Activated T-cell treated with anti-CD3 and anti-CD28 coated beads, Interleukin-2, amount 50 U/mL, for 4 hours (primary cell): Measurements from ENCODE around the gene PHLDB2. TPM values are rescaled to one million over a fixed set of nuclear protein-coding genes. Genes with fewer than 3 reads are reported as not detected.
"Not testable (repeated sequence)": the region's sequence is repeated elsewhere in the genome, so short reads cannot be mapped to it uniquely, and the experiment has no call there.

Experiments
- ATAC-seq, 2 donors: fragments of 200-7000 bp; cut with Tn5 transposase; one replicate each; pipeline ENCODE4 v1.10.0; 2021
- DNase-seq: peaks from one replicate; pipeline ENCODE4 v3.0.0-alpha.2; 2020
- H3K27me3 Mint-ChIP-seq: one replicate; pipeline ENCODE4 v1.8.0; 2021; ENCODE audit warnings: low read depth, mixed read lengths
- H3K36me3 Mint-ChIP-seq: one replicate; pipeline ENCODE4 v1.8.0; 2022; ENCODE audit warnings: mixed read lengths; ENCODE audit not compliant: insufficient read depth
- H3K4me1 Mint-ChIP-seq: one replicate; pipeline ENCODE4 v1.8.0; 2021; ENCODE audit warnings: low read depth, mixed read lengths
- H3K4me3 Mint-ChIP-seq: one replicate; pipeline ENCODE4 v1.8.0; 2021; ENCODE audit warnings: mild to moderate bottlenecking, moderate library complexity, mixed read lengths
- H3K9me3 Mint-ChIP-seq: one replicate; pipeline ENCODE4 v1.8.0; 2021; ENCODE audit warnings: mixed read lengths
- total RNA-seq, 3 donors: library from RNA; stranded (reverse); gene quantifications; one replicate each; pipeline ENCODE4 v1.2.1, GENCODE V29; 2021

The PHLDB2 gene
- total RNA-seq = under 1 TPM; 0.66 to 0.82 (median 0.76) TPM

- Mint-ChIP-seq H3K4me1 (peaks cover 17% of the 10 kb centered on the region), H3K36me3 (no peaks in the 10 kb centered on the region), H3K4me3 (peak within 1 kb of the TSS; percentile 84), H3K9me3 (no peaks in the 10 kb centered on the region), H3K27me3 (peaks cover 32% of the 10 kb centered on the region)
- DNase-seq (peak; percentile 61), ATAC-seq (peak; percentile 84 to 89)
These were observed at the start of gene PHLDB2 for GRCh38 chr3:111859061-111859973. Gene PHLDB2, plus strand, starts transcription at chr3:111859265. Its CDS starts 24,813 bp downstream, at chr3:111884078.

- no peak for DNase-seq
- Mint-ChIP-seq H3K4me3 (no peak overlapping the region), H3K9me3 (peaks cover 10% of the 10 kb centered on the region), H3K27me3 (peaks cover 2% of the 10 kb centered on the region), H3K36me3 (no peaks in the 10 kb centered on the region), H3K4me1 (no peaks in the 10 kb centered on the region)
- ATAC-seq = no peak
These were observed 48.2 kb upstream of the PHLDB2 start for GRCh38 chr3:111810909-111811308.

- H3K4me3 Mint-ChIP-seq = no peak overlapping the region
These were observed 47.3 kb upstream of the PHLDB2 start for GRCh38 chr3:111811811-111812210.

GRCh38 chr3:111812701-111813100 lies 46.4 kb upstream of the PHLDB2 start:
- ATAC-seq (no peak), DNase-seq (no peak)
- Mint-ChIP-seq H3K4me3 (no peak overlapping the region), H3K27me3 (no peaks in the 10 kb centered on the region), H3K36me3 (no peaks in the 10 kb centered on the region), H3K9me3 (peaks cover 17% of the 10 kb centered on the region), H3K4me1 (no peaks in the 10 kb centered on the region)

More at GRCh38 chr3:111811811-111812210, 47.3 kb upstream of the PHLDB2 start:
- Mint-ChIP-seq H3K4me1 (no peaks in the 10 kb centered on the region), H3K36me3 (no peaks in the 10 kb centered on the region), H3K27me3 (peaks cover 2% of the 10 kb centered on the region), H3K9me3 (peaks cover 14% of the 10 kb centered on the region)
- ATAC-seq (no peak), DNase-seq (no peak)

GRCh38 chr3:111813441-111813840 lies 45.6 kb upstream of the PHLDB2 start:
- no peaks in the 10 kb centered on the region for H3K4me1 Mint-ChIP-seq
- no peaks in the 10 kb centered on the region for H3K36me3 Mint-ChIP-seq
- H3K4me3 Mint-ChIP-seq = no peak overlapping the region
- ATAC-seq (no peak), DNase-seq (no peak)
- no peaks in the 10 kb centered on the region for H3K27me3 Mint-ChIP-seq
- peaks cover 17% of the 10 kb centered on the region for H3K9me3 Mint-ChIP-seq

- H3K27me3 Mint-ChIP-seq = no peaks in the 10 kb centered on the region
- no peaks in the 10 kb centered on the region for H3K36me3 Mint-ChIP-seq
- no peak for ATAC-seq
- no peak overlapping the region for H3K4me3 Mint-ChIP-seq
- peaks cover 20% of the 10 kb centered on the region for H3K9me3 Mint-ChIP-seq
- no peak for DNase-seq
- H3K4me1 Mint-ChIP-seq = no peaks in the 10 kb centered on the region
These were observed 45.1 kb upstream of the PHLDB2 start for GRCh38 chr3:111813979-111814378.

- not testable (repeated sequence) for H3K4me3 Mint-ChIP-seq, DNase-seq, H3K4me1 Mint-ChIP-seq, H3K27me3 Mint-ChIP-seq, ATAC-seq, H3K36me3 Mint-ChIP-seq
- H3K9me3 Mint-ChIP-seq = peaks cover 30% of the 10 kb centered on the region
These were observed 42.3 kb upstream of the PHLDB2 start for GRCh38 chr3:111816771-111817170.

- Mint-ChIP-seq H3K36me3 (peaks cover 2% of the 10 kb centered on the region), H3K27me3 (peaks cover 2% of the 10 kb centered on the region), H3K4me3 (no peak overlapping the region), H3K9me3 (peaks cover 30% of the 10 kb centered on the region), H3K4me1 (no peaks in the 10 kb centered on the region)
- ATAC-seq (no peak), DNase-seq (no peak)
These were observed 39.1 kb upstream of the PHLDB2 start for GRCh38 chr3:111819927-111820326.

GRCh38 chr3:111820651-111821050 lies 38.4 kb upstream of the PHLDB2 start:
- ATAC-seq = no peak
- Mint-ChIP-seq H3K4me1 (no peaks in the 10 kb centered on the region), H3K27me3 (peaks cover 2% of the 10 kb centered on the region), H3K9me3 (peaks cover 22% of the 10 kb centered on the region), H3K4me3 (no peak overlapping the region), H3K36me3 (peaks cover 2% of the 10 kb centered on the region)
- DNase-seq = no peak

- Mint-ChIP-seq H3K4me3 (no peak overlapping the region), H3K36me3 (peaks cover 2% of the 10 kb centered on the region), H3K9me3 (peaks cover 15% of the 10 kb centered on the region), H3K4me1 (peaks cover 3% of the 10 kb centered on the region), H3K27me3 (peaks cover 2% of the 10 kb centered on the region)
- DNase-seq (no peak), ATAC-seq (no peak)
These were observed 37.2 kb upstream of the PHLDB2 start for GRCh38 chr3:111821891-111822290.

GRCh38 chr3:111822804-111823203 lies 36.3 kb upstream of the PHLDB2 start:
- Mint-ChIP-seq H3K36me3 (peaks cover 2% of the 10 kb centered on the region), H3K27me3 (peaks cover 2% of the 10 kb centered on the region), H3K9me3 (peaks cover 13% of the 10 kb centered on the region), H3K4me1 (peaks cover 3% of the 10 kb centered on the region), H3K4me3 (no peak overlapping the region)
- DNase-seq (no peak), ATAC-seq (no peak)

- ATAC-seq = no peak
- Mint-ChIP-seq H3K4me3 (no peak overlapping the region), H3K4me1 (peaks cover 3% of the 10 kb centered on the region), H3K9me3 (peaks cover 13% of the 10 kb centered on the region), H3K27me3 (peaks cover 2% of the 10 kb centered on the region), H3K36me3 (peaks cover 2% of the 10 kb centered on the region)
- DNase-seq = no peak
These were observed 35.7 kb upstream of the PHLDB2 start for GRCh38 chr3:111823341-111823855.

GRCh38 chr3:111824351-111824750 lies 34.7 kb upstream of the PHLDB2 start:
- ATAC-seq (no peak), DNase-seq (no peak)
- H3K9me3 Mint-ChIP-seq = peaks cover 10% of the 10 kb centered on the region
- H3K27me3 Mint-ChIP-seq = peaks cover 2% of the 10 kb centered on the region
- H3K4me3 Mint-ChIP-seq = no peak overlapping the region
- H3K4me1 Mint-ChIP-seq = peaks cover 3% of the 10 kb centered on the region
- H3K36me3 Mint-ChIP-seq = peaks cover 2% of the 10 kb centered on the region

GRCh38 chr3:111827871-111828270 lies 31.2 kb upstream of the PHLDB2 start:
- no peak for ATAC-seq
- no peaks in the 10 kb centered on the region for H3K36me3 Mint-ChIP-seq
- H3K4me3 Mint-ChIP-seq = no peak overlapping the region
- no peaks in the 10 kb centered on the region for H3K9me3 Mint-ChIP-seq
- peaks cover 8% of the 10 kb centered on the region for H3K4me1 Mint-ChIP-seq
- no peak for DNase-seq
- no peaks in the 10 kb centered on the region for H3K27me3 Mint-ChIP-seq

- Mint-ChIP-seq H3K36me3 (no peaks in the 10 kb centered on the region), H3K27me3 (no peaks in the 10 kb centered on the region), H3K4me3 (no peak overlapping the region), H3K9me3 (no peaks in the 10 kb centered on the region), H3K4me1 (peaks cover 8% of the 10 kb centered on the region)
- DNase-seq (no peak), ATAC-seq (no peak)
These were observed 30.5 kb upstream of the PHLDB2 start for GRCh38 chr3:111828530-111828929.
